DOHH2 (cell line): Measurements from ENCODE around the gene TMEM182.

Experiments
- H3F3A ChIP-seq: fragments of 200-600 bp; sonication (generic), shearing (Covaris generic); 2 replicates; pipeline ENCODE4 v1.6.0; 2016; ENCODE audit warnings: antibody characterized with exemption, mild to moderate bottlenecking; ENCODE audit not compliant: control insufficient read depth, insufficient read depth
- H3K27ac ChIP-seq: fragments of 200-600 bp; sonication (generic); 2 replicates; pipeline ENCODE4 v1.5.1; 2014; ENCODE audit warnings: low read depth, mild to moderate bottlenecking, low read length, moderate library complexity
- H3K27me3 ChIP-seq: fragments of 200-600 bp; sonication (generic); 2 replicates; pipeline ENCODE4 v1.6.1; 2014; ENCODE audit warnings: mild to moderate bottlenecking, low read length, mixed read lengths; ENCODE audit not compliant: control insufficient read depth
- H3K36me3 ChIP-seq: fragments of 200-600 bp; sonication (generic); 2 replicates; pipeline ENCODE4 v1.6.1; 2014; ENCODE audit warnings: mild to moderate bottlenecking, low read length, moderate library complexity, mixed read lengths; ENCODE audit not compliant: control insufficient read depth
- H3K4me1 ChIP-seq: fragments of 200-600 bp; sonication (generic); 2 replicates; pipeline ENCODE4 v1.6.1; 2014; ENCODE audit warnings: mild to moderate bottlenecking, low read length, mixed read lengths; ENCODE audit not compliant: control insufficient read depth
- H3K4me2 ChIP-seq: fragments of 200-600 bp; sonication (generic); 2 replicates; pipeline ENCODE4 v1.6.0; 2014; ENCODE audit warnings: mild to moderate bottlenecking, low read length, moderate library complexity
- H3K4me3 ChIP-seq: fragments of 200-600 bp; sonication (generic); 2 replicates; pipeline ENCODE4 v1.5.1; 2014; ENCODE audit warnings: mild to moderate bottlenecking, low read length, mixed read lengths
- H3K79me2 ChIP-seq: fragments of 200-600 bp; sonication (generic); 2 replicates; pipeline ENCODE4 v1.6.1; 2014; ENCODE audit warnings: mild to moderate bottlenecking, low read length, mixed read lengths; ENCODE audit not compliant: control insufficient read depth
- H3K9me2 ChIP-seq: fragments of 200-600 bp; sonication (generic); replicated peaks from 2 replicates; pipeline ENCODE4 v1.6.1; 2014; ENCODE audit warnings: mild to moderate bottlenecking, low read length, mixed read lengths; ENCODE audit not compliant: control insufficient read depth
- H3K9me3 ChIP-seq: fragments of 200-600 bp; sonication (generic); 2 replicates; pipeline ENCODE4 v1.6.1; 2014; ENCODE audit warnings: antibody characterized with exemption, low read length, mixed read lengths; ENCODE audit not compliant: control insufficient read depth, insufficient read depth
- H4K20me1 ChIP-seq: fragments of 200-600 bp; sonication (generic); 2 replicates; pipeline ENCODE4 v1.6.0; 2014; ENCODE audit warnings: low read depth, mild to moderate bottlenecking, antibody characterized with exemption, low read length, moderate library complexity; ENCODE audit not compliant: control insufficient read depth, insufficient read depth
- EZH2phosphoT487 ChIP-seq: fragments of 200-600 bp; sonication (generic); IDR thresholded peaks from 2 replicates; pipeline ENCODE4 v1.6.1; 2017; ENCODE audit warnings: borderline replicate concordance, mild to moderate bottlenecking, antibody characterized with exemption, low read length, moderate library complexity, mixed read lengths
- TF ChIP-seq, protein P1 (sequence below): fragments of 200-600 bp; sonication (generic); IDR thresholded peaks from one replicate; pipeline ENCODE4 v1.5.1; 2014; ENCODE audit warnings: antibody characterized with exemption, mild to moderate bottlenecking, low read depth, low read length; ENCODE audit not compliant: poor library complexity, severe bottlenecking

The TMEM182 gene

DNA sequence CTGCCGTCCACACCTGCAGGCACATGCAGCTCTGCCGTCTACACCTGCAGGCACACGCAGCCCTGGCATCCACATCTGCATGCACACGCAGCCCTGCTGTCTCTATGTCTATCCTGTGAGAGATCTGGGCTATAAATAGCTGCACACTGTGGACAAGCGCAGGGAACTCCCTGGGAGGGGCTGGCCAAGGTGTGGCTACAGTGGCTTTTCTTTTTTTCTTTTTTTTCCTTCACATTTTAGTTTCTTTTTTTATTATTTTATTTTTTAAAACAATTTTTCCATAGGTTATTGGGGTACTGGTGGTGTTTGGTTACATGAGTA lies 42.0 kb downstream of the TMEM182 start:
- H3K4me2 ChIP-seq: no peak overlapping the region
- TF ChIP-seq, protein P1, sequence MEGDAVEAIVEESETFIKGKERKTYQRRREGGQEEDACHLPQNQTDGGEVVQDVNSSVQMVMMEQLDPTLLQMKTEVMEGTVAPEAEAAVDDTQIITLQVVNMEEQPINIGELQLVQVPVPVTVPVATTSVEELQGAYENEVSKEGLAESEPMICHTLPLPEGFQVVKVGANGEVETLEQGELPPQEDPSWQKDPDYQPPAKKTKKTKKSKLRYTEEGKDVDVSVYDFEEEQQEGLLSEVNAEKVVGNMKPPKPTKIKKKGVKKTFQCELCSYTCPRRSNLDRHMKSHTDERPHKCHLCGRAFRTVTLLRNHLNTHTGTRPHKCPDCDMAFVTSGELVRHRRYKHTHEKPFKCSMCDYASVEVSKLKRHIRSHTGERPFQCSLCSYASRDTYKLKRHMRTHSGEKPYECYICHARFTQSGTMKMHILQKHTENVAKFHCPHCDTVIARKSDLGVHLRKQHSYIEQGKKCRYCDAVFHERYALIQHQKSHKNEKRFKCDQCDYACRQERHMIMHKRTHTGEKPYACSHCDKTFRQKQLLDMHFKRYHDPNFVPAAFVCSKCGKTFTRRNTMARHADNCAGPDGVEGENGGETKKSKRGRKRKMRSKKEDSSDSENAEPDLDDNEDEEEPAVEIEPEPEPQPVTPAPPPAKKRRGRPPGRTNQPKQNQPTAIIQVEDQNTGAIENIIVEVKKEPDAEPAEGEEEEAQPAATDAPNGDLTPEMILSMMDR: no peak
- TF ChIP-seq EZH2phosphoT487: no peak
- H3K27ac ChIP-seq: no peak overlapping the region
- no peaks in the 10 kb centered on the region for H4K20me1 ChIP-seq
- H3K9me2 ChIP-seq: no peaks in the 10 kb centered on the region
- H3K79me2 ChIP-seq: no peaks in the 10 kb centered on the region
- H3F3A ChIP-seq: no peaks in the 10 kb centered on the region
- H3K9me3 ChIP-seq: peaks cover 18% of the 10 kb centered on the region; the same call in 1 of the 2 replicates
- no peaks in the 10 kb centered on the region for H3K27me3 ChIP-seq
- H3K4me1 ChIP-seq: no peaks in the 10 kb centered on the region
- no peaks in the 10 kb centered on the region for H3K36me3 ChIP-seq
- no peak overlapping the region for H3K4me3 ChIP-seq

DNA sequence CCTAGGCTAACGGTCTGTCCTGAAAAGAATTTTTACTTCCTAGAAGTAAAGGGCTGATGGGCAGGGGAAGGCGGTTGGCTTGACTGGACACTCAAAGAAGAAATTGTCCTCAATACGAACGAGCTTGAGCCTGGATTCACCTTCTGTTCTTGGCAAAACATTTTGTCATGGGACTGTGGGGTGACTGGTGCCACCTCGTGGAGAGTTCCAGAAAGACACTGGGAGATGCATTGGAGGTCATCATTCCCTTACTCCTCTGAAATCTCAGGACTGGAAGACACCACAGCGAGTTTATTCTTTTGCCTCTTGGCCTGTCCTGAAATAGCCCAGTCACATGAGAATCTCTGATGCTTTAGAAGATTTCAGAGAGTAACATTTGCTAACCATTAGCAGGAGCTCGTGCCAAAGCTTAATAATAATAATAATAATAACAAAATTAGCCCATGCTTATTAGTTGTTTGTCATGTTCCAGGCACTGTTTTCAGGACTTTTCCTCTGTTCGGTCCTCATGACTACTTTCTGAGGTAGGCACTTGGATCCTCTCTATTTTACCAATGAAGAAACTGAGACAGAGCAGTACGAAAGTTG lies 44.5 kb downstream of the TMEM182 start:
- Histone ChIP-seq H3K4me3 (no peak overlapping the region), H3K9me2 (no peaks in the 10 kb centered on the region), H3K9me3 (peaks cover 10% of the 10 kb centered on the region; the same call in 1 of the 2 replicates), H3K4me1 (no peaks in the 10 kb centered on the region), H4K20me1 (no peaks in the 10 kb centered on the region), H3K4me2 (no peak overlapping the region), H3K27ac (no peak overlapping the region), H3F3A (no peaks in the 10 kb centered on the region), H3K36me3 (no peaks in the 10 kb centered on the region), H3K27me3 (no peaks in the 10 kb centered on the region), H3K79me2 (no peaks in the 10 kb centered on the region)
- TF ChIP-seq, protein P1: peak; percentile 74
- no peak for TF ChIP-seq EZH2phosphoT487

DNA sequence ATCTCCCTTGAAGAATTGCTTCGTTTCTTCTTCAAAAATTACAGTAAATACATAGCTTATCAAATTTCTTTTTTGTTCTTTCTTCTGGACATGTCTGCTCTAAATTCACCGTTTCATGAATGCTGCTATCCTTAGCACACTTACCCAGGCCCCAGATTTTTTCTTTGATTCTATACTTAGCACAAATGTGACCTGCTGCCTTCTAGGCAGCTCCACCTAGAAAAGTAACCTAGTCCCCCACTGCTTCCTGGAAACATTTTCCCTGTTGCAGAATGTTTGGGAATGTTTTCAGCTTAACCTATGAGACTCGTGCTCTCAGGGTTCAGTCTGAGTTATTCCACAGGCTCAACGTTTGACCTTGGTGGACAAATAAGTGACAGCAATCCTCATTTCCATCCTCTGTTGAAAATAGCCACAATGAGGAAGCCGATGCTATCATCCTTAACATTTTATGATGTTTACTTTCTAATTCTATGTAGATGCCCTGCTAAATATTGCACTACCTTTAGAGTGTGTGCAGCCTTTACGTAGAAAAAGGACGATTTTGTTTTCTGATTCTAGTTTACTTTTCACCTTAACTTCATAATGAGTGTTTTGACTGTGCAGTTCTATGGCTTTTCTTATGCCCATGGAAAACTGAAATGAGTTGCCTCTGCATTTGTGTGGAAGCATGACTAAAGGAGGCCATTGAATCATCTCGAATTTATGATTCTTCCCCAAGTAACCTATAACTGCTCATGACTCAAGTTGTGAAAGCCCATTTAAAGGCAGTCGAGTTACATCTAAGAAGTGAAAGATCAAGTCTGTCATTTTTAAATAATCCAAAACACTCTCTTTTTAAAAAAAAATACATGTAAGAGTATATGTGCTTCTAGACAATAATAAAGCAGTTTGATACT lies 47.7 kb downstream of the TMEM182 start:
- no peak for TF ChIP-seq EZH2phosphoT487
- TF ChIP-seq, protein P1: no peak
- H3K79me2 ChIP-seq: no peaks in the 10 kb centered on the region

More for the DNA sequence above, 47.7 kb downstream of the TMEM182 start:
- no peaks in the 10 kb centered on the region for H3F3A ChIP-seq
- no peak overlapping the region for H3K27ac ChIP-seq
- no peak overlapping the region for H3K4me3 ChIP-seq
- H3K9me2 ChIP-seq: no peaks in the 10 kb centered on the region
- no peaks in the 10 kb centered on the region for H3K4me1 ChIP-seq
- no peaks in the 10 kb centered on the region for H4K20me1 ChIP-seq
- H3K9me3 ChIP-seq: no peaks in the 10 kb centered on the region
- no peak overlapping the region for H3K4me2 ChIP-seq
- no peaks in the 10 kb centered on the region for H3K36me3 ChIP-seq
- H3K27me3 ChIP-seq: no peaks in the 10 kb centered on the region
